GM19372 (cell line): ENCODE data around the gene RGS12.

Experiments used
- ATAC-seq: cut with Tn5 transposase; IDR thresholded peaks from one replicate; pipeline ENCODE4 v1.9.1; 2021; ENCODE audit warnings: mild to moderate bottlenecking, low read depth, moderate library complexity; ENCODE audit not compliant: unreplicated experiment

RGS12 gene

GRCh38 chr4:3342182-3342854 lies 49.5 kb downstream of the RGS12 start:
- ATAC-seq = no peak
